Fibroblast of lung (primary cell): ENCODE measurements around the gene RPS14.

Experiments
- CTCF ChIP-seq, 2 donors: IDR thresholded peaks in 1 of 2; conservative IDR thresholded peaks in 1 of 2; 1 replicate in 1 of 2; 2 replicates in 1 of 2; pipeline ENCODE4 v1.5.1; 2011 to 2012; ENCODE audit warnings: low read length in 2 of 2, control low read depth in 1 of 2, inconsistent platforms in 1 of 2, low read depth in 1 of 2, mild to moderate bottlenecking in 1 of 2
- EZH2 ChIP-seq: IDR thresholded peaks from 2 replicates; pipeline ENCODE4 v1.5.1; 2012; ENCODE audit warnings: low read length, control low read depth, mild to moderate bottlenecking; ENCODE audit errors: missing control alignments

- TF ChIP-seq CTCF (conservative IDR thresholded peaks at IDR 0.05 in 1 of 2, IDR thresholded peaks at IDR 0.05 in 1 of 2; ENCODE audit: low read depth in 1 of 2, low read length in 2 of 2) (no peak), EZH2 (no peak)
These were observed 29.9 kb upstream of the RPS14 start for GRCh38 chr5:150479416-150479815.
